IMR-90 (cell line): ENCODE results near the gene GATA2.

ENCODE experiments used
- CEBPB ChIP-seq: IDR thresholded peaks from 2 replicates; pipeline ENCODE4 v1.6.1; 2012; ENCODE audit warnings: low read depth, low read length, improper control_type of control experiment
- CTCF ChIP-seq: conservative IDR thresholded peaks from 2 replicates; pipeline ENCODE4 v1.5.1; 2012; ENCODE audit warnings: mild to moderate bottlenecking, low read depth, low read length, improper control_type of control experiment
- ELK1 ChIP-seq: fragments of 150-350 bp; IDR thresholded peaks from 2 replicates; pipeline ENCODE4 v1.6.1; 2016; ENCODE audit warnings: low read depth, mild to moderate bottlenecking, low read length, moderate library complexity, borderline replicate concordance
- FOS ChIP-seq: fragments of 150-350 bp; IDR thresholded peaks from 2 replicates; pipeline ENCODE4 v1.6.1; 2016; ENCODE audit warnings: low read depth, low read length
- MAZ ChIP-seq: IDR thresholded peaks from 2 replicates; pipeline ENCODE4 v1.6.1; 2012; ENCODE audit warnings: low read depth, mild to moderate bottlenecking, low read length, improper control_type of control experiment, moderate library complexity, borderline replicate concordance
- MXI1 ChIP-seq: IDR thresholded peaks from 2 replicates; pipeline ENCODE4 v1.6.1; 2012; ENCODE audit warnings: low read depth, mild to moderate bottlenecking, low read length, moderate library complexity, borderline replicate concordance
- POLR2A ChIP-seq: IDR thresholded peaks from 2 replicates; pipeline ENCODE4 v1.6.1; 2012; ENCODE audit warnings: mild to moderate bottlenecking, low read depth, low read length
- RAD21 ChIP-seq: IDR thresholded peaks from 2 replicates; pipeline ENCODE4 v1.6.1; 2012; ENCODE audit warnings: low read length, improper control_type of control experiment
- RCOR1 ChIP-seq: IDR thresholded peaks from 2 replicates; pipeline ENCODE4 v1.6.1; 2012; ENCODE audit warnings: mild to moderate bottlenecking, low read length, improper control_type of control experiment; ENCODE audit not compliant: insufficient replicate concordance

GRCh38 chr3:128458746-128459460 lies 34.1 kb downstream of the GATA2 start:
- TF ChIP-seq POLR2A = no peak
- no peak for TF ChIP-seq MXI1
- TF ChIP-seq CTCF = no peak
- TF ChIP-seq RAD21 = no peak
- no peak for TF ChIP-seq RCOR1
- TF ChIP-seq ELK1 = no peak
- TF ChIP-seq FOS = no peak
- no peak for TF ChIP-seq CEBPB
- no peak for TF ChIP-seq MAZ
